Lower leg skin (tissue), 3 donors: Measurements from ENCODE around the gene GZF1.

Source experiments
- CTCF ChIP-seq, 3 donors: fragments of 450-650 bp; IDR thresholded peaks; one replicate each; pipeline ENCODE4 v1.5.1; 2016; ENCODE audit warnings: antibody characterized with exemption in 3 of 3, mild to moderate bottlenecking in 3 of 3, moderate library complexity in 2 of 3
- POLR2A ChIP-seq, 2 donors: fragments of 450-650 bp; IDR thresholded peaks; one replicate each; pipeline ENCODE4 v1.6.1; 2016 to 2017; ENCODE audit warnings: antibody characterized with exemption in 2 of 2, mild to moderate bottlenecking in 1 of 2, moderate library complexity in 1 of 2

- TF ChIP-seq CTCF (IDR thresholded peaks at IDR 0.05) (no peak), POLR2A (IDR thresholded peaks at IDR 0.05) (no peak)
Observed at GRCh38 chr20:23367770-23368169, 5.8 kb downstream of the GZF1 start.
